Measurements from ENCODE around the gene MCF2L2. TPM values are rescaled to one million over a fixed set of nuclear protein-coding genes. Genes with fewer than 3 reads are reported as not detected.
A peak's percentile ranks its signal among the peaks of the same experiment; 100 is the strongest.
"Not testable (repeated sequence)": the region's sequence is repeated elsewhere in the genome, so short reads cannot be mapped to it uniquely, and the experiment has no call there.

Gene MCF2L2
- total and polyA plus RNA-seq, 9 of the 15 experiments (the other 6 are each of a cell fraction or from before 2014, with no cell fraction given) = 0.56 to 4.2 (median 3.0) TPM

- TF ChIP-seq, protein P1, sequence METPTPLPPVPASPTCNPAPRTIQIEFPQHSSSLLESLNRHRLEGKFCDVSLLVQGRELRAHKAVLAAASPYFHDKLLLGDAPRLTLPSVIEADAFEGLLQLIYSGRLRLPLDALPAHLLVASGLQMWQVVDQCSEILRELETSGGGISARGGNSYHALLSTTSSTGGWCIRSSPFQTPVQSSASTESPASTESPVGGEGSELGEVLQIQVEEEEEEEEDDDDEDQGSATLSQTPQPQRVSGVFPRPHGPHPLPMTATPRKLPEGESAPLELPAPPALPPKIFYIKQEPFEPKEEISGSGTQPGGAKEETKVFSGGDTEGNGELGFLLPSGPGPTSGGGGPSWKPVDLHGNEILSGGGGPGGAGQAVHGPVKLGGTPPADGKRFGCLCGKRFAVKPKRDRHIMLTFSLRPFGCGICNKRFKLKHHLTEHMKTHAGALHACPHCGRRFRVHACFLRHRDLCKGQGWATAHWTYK (CRISPR knock-in tag; IDR thresholded peaks at IDR 0.05) = no peak
- TF ChIP-seq DMBX1 (CRISPR knock-in tag; IDR thresholded peaks at IDR 0.05; ENCODE audit: borderline replicate concordance) (no peak), HINFP (tag; conservative IDR thresholded peaks at IDR 0.05; ENCODE audit: low read depth) (peak; percentile 29; the same call in 1 of the 2 replicates), MYBL2 (IDR thresholded peaks at IDR 0.05; ENCODE audit: low read depth) (no peak), MYBL2 (CRISPR knock-in tag; IDR thresholded peaks at IDR 0.05; ENCODE audit: borderline replicate concordance) (no peak), ARHGAP35 (IDR thresholded peaks at IDR 0.05; ENCODE audit: partially characterized antibody) (no peak), ZBED1 (IDR thresholded peaks at IDR 0.05) (no peak)
Measured at GRCh38 chr3:183178512-183178832, 249.9 kb downstream of the MCF2L2 start (continued).

DNA sequence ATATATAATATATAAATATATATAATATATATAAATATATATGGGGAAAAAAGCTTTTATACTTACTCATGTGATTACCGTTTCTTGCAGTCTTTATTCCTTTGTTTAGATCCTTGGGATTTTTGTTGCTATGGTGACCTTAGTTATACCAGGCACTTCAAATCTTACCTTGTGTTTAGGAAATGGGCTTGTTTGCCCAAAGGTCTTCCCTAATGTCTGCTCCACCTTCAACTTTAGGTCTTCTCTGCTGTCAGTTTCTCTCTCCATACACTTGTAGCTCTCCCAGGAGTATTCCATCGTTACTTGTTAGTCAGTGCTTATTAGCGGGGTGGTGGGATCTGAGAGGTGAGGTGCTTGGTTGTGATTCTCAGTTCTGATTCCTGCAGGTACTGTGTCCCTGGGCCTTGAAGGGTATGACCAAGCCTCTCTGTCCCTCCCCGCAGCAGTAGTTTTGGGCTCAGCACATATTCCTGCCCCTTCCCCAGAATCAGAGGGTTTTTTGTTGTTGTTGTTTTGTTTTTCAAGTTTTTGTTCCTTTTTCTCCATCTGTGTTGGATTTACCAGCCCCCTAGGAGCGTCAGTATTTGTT lies 256.3 kb downstream of the MCF2L2 start:
- H3K9me1 ChIP-seq (ENCODE audit: control insufficient read depth, insufficient read depth, low read length) = no peaks in the 10 kb centered on the region
- no peak overlapping the region for H3K4me3 ChIP-seq
- intact Hi-C loops (cut with micrococcal nuclease) (no loop called here), in situ Hi-C loops (cut with MboI) (no loop called here)
- no peaks in the 10 kb centered on the region for H4K20me1 ChIP-seq (replicated peaks; ENCODE audit: control insufficient read depth, insufficient read depth, low read length)
- no peak for FAIRE-seq
- no TSS peak for BruUV-seq (replicated peaks)
- no peaks in the 10 kb centered on the region; the same call in 1 of the 2 replicates for H3K9me3 ChIP-seq (replicated peaks; ENCODE audit: control insufficient read depth, insufficient read depth, low read depth, low read length)
- no peaks in the 10 kb centered on the region for H3K36me3 ChIP-seq (ENCODE audit: control insufficient read depth, insufficient read depth, low read length)
- peak; percentile 50 for TF ChIP-seq RFX1 (IDR thresholded peaks at IDR 0.05)
- TF ChIP-seq STAG1 (CRISPR knock-in tag; IDR thresholded peaks at IDR 0.05; ENCODE audit: borderline replicate concordance) = no peak
- no peak overlapping the region for H2AFZ ChIP-seq (ENCODE audit: low read depth, low read length)
- ChIA-PET POLR2A (no interaction called here), CTCF (ENCODE audit: low intra/inter-chr PET ratio) (no interaction called here)
- no peak for ATAC-seq
- peaks cover 0 to 12% of the 10 kb centered on the region in 2 experiments; a peak in 2 of 5 replicates for H3K27me3 ChIP-seq (ENCODE audit: control insufficient read depth in 2 of 2, insufficient read depth in 2 of 2, low read length in 2 of 2)
- H3K27ac ChIP-seq (ENCODE audit: extremely low read depth, low read depth, low read length) = no peak overlapping the region
- no peaks in the 10 kb centered on the region for H3K79me2 ChIP-seq (ENCODE audit: control insufficient read depth, insufficient read depth, low read length)
- no peaks in the 10 kb centered on the region for H3K4me1 ChIP-seq (replicated peaks in 1 of 2; ENCODE audit: control insufficient read depth in 2 of 2, insufficient read depth in 2 of 2, low read length in 2 of 2)
- DNase-seq (ENCODE audit: extremely low read depth in 1 of 4, low spot score in 3 of 4) = no peak
- H3K9ac ChIP-seq (ENCODE audit: insufficient read depth in 1 of 2, low read depth in 2 of 2, low read length in 2 of 2) = no peak overlapping the region
- no peak overlapping the region for H3K4me2 ChIP-seq (ENCODE audit: insufficient read depth, low read length)
- WGBS (ENCODE audit: insufficient coverage, low coverage, missing lambda C conversion rate) = 41% methylated on average over 5 of the region's 5 CpGs

GRCh38 chr3:183167975-183168374 lies 260.4 kb downstream of the MCF2L2 start:
- ATAC-seq; FAIRE-seq; H3K27me3 ChIP-seq (ENCODE audit: control insufficient read depth in 2 of 2, insufficient read depth in 2 of 2, low read length in 2 of 2); H4K20me1 ChIP-seq (replicated peaks; ENCODE audit: control insufficient read depth, insufficient read depth, low read length); CTCF ChIA-PET (ENCODE audit: low intra/inter-chr PET ratio); H2AFZ ChIP-seq (ENCODE audit: low read depth, low read length); H3K9ac ChIP-seq (ENCODE audit: insufficient read depth in 1 of 2, low read depth in 2 of 2, low read length in 2 of 2); H3K4me3 ChIP-seq; intact Hi-C loops (cut with micrococcal nuclease); H3K9me3 ChIP-seq (replicated peaks; ENCODE audit: control insufficient read depth, insufficient read depth, low read depth, low read length); H3K4me2 ChIP-seq (ENCODE audit: insufficient read depth, low read length); BruUV-seq (replicated peaks); DNase-seq (ENCODE audit: extremely low read depth in 1 of 4, low spot score in 3 of 4); H3K27ac ChIP-seq (ENCODE audit: extremely low read depth, low read depth, low read length); H3K79me2 ChIP-seq (ENCODE audit: control insufficient read depth, insufficient read depth, low read length); H3K36me3 ChIP-seq (ENCODE audit: control insufficient read depth, insufficient read depth, low read length); POLR2A ChIA-PET; H3K9me1 ChIP-seq (ENCODE audit: control insufficient read depth, insufficient read depth, low read length); H3K4me1 ChIP-seq (replicated peaks in 1 of 2; ENCODE audit: control insufficient read depth in 2 of 2, insufficient read depth in 2 of 2, low read length in 2 of 2); in situ Hi-C loops (cut with MboI): not testable (repeated sequence)
- WGBS (ENCODE audit: insufficient coverage, low coverage, missing lambda C conversion rate) = 73% methylated on average over 1 of the region's 1 CpG
